GM12801 (cell line): ENCODE data around the gene LOXHD1.

ENCODE experiments used
- CTCF ChIP-seq: IDR thresholded peaks from one replicate; pipeline ENCODE4 v1.5.1; 2011; ENCODE audit warnings: control low read depth; ENCODE audit not compliant: insufficient read length; ENCODE audit errors: extremely low read depth

Gene LOXHD1

GRCh38 chr18:46488471-46489213 is 168.4 kb downstream of the LOXHD1 start:
- TF ChIP-seq CTCF = no peak

- no peak for TF ChIP-seq CTCF
Measured at GRCh38 chr18:46485675-46486194, 171.3 kb downstream of the LOXHD1 start.

GRCh38 chr18:46484971-46485370 is 172.0 kb downstream of the LOXHD1 start:
- no peak for TF ChIP-seq CTCF

- TF ChIP-seq CTCF = no peak
Measured at GRCh38 chr18:46482831-46483230, 174.2 kb downstream of the LOXHD1 start.

GRCh38 chr18:46481847-46482245 is 175.2 kb downstream of the LOXHD1 start:
- no peak for TF ChIP-seq CTCF

GRCh38 chr18:46481048-46481846 is 175.8 kb downstream of the LOXHD1 start:
- TF ChIP-seq CTCF = no peak

- no peak for TF ChIP-seq CTCF
Measured at GRCh38 chr18:46480226-46480625, 176.8 kb downstream of the LOXHD1 start.
